Ascending aorta (tissue), 2 donors: ENCODE results near the gene SEMA5A. TPM values are rescaled to one million over a fixed set of nuclear protein-coding genes. Genes with fewer than 3 reads are reported as not detected.

ENCODE experiments used
- DNase-seq, 2 donors: peaks; one replicate each; pipeline ENCODE4 v3.0.0-alpha.2; 2019; ENCODE audit warnings: low spot score in 2 of 2
- H3K27ac ChIP-seq, 2 donors: fragments of 200-600 bp; sonication (generic); one replicate each; pipeline ENCODE4 v1.5.1; 2016 to 2017; ENCODE audit warnings: mild to moderate bottlenecking in 1 of 2
- H3K27me3 ChIP-seq: fragments of 200-600 bp; sonication (generic); one replicate; pipeline ENCODE4 v1.5.1; 2017
- H3K36me3 ChIP-seq, 2 donors: fragments of 200-600 bp; sonication (generic); one replicate each; pipeline ENCODE4 v1.5.1; 2016
- H3K4me1 ChIP-seq, 2 donors: fragments of 200-600 bp; sonication (generic); one replicate each; pipeline ENCODE4 v1.5.1; 2016 to 2017; ENCODE audit warnings: mild to moderate bottlenecking in 1 of 2
- H3K4me3 ChIP-seq, 2 donors: fragments of 200-600 bp; sonication (generic); one replicate each; pipeline ENCODE4 v1.5.1; 2016 to 2017; ENCODE audit warnings: mild to moderate bottlenecking in 1 of 2
- H3K9me3 ChIP-seq, 2 donors: fragments of 200-600 bp; sonication (generic); one replicate each; pipeline ENCODE4 v1.5.1; 2016
- intact Hi-C: fragments of 100-400 bp; cut with DNase I; formaldehyde crosslinking; loops from one replicate; pipeline ENCODE4 v1.15.1; 2023
- total RNA-seq: library from RNA; depleted of rRNA; stranded (reverse); fragments of >200 nt; gene quantifications from one replicate; pipeline ENCODE4 v1.1.0, GENCODE V29; 2016
- TF ChIP-seq, protein P1 (sequence below), 3 experiments: fragments of 200-600 bp in 2 of 3; fragments of 450-650 bp in 1 of 3; sonication (generic) in 2 of 3; IDR thresholded peaks; one replicate each; pipeline ENCODE4 v1.5.1; 2016 to 2019; ENCODE audit warnings: antibody characterized with exemption in 3 of 3, mild to moderate bottlenecking in 1 of 3, moderate library complexity in 1 of 3

SEMA5A gene
- total RNA-seq, 1 donor from 2014 or later, result 18.4 TPM

DNA sequence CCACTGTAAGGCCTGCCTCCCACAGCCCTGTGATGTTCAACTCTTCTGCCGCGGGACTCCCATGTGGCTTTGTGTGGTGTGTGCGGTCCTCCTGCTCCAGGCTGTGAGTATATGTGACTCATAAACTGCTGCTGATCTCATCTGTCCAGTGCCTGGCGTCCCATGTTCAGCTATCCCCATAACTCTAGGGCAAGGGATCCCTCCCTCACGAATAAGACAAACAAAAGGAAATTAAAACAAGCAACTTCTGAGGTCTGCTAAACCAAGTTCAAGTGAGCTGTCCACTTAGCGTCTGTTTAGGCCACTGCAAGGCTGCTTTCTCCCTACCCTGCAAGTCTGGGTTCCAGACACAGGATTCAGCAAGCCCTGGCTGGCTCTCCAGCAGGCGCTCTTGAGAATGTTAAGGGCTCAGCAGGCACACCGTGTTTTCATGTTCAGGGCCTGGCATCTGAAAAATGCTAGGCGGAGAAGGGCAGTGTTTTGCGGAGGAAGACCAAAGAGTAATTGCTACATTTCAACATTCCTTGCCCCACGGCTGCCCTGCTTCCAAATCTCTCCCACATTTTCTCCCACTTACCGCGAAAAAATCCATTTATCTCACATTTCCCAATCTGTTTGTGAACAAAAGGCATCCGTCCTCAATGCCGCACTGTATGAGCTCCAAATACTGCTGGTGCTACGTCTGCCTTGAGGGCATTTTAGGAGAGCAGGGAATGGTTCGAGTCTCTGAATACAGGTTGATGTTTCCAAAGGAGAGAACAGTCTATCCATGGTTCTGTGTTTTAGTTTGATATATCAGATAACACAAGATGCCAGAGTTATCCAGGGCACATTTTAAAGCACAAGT lies 280.2 kb downstream of the SEMA5A start:
- intact Hi-C loops, result loop anchor here (5.0 kb wide), 1 partner anchor 282 kb away; the partner anchor contains the start of gene SEMA5A
- Histone ChIP-seq H3K4me1 (peaks cover 0 to 10% of the 10 kb centered on the region in 2 donors), H3K36me3 (no peaks in the 10 kb centered on the region), H3K9me3 (no peaks in the 10 kb centered on the region), H3K27ac (peak overlapping the region; percentile 79 to 86), H3K27me3 (no peaks in the 10 kb centered on the region), H3K4me3 (peak overlapping the region in 1 of 2 donors; percentile 54)
- TF ChIP-seq, protein P1, sequence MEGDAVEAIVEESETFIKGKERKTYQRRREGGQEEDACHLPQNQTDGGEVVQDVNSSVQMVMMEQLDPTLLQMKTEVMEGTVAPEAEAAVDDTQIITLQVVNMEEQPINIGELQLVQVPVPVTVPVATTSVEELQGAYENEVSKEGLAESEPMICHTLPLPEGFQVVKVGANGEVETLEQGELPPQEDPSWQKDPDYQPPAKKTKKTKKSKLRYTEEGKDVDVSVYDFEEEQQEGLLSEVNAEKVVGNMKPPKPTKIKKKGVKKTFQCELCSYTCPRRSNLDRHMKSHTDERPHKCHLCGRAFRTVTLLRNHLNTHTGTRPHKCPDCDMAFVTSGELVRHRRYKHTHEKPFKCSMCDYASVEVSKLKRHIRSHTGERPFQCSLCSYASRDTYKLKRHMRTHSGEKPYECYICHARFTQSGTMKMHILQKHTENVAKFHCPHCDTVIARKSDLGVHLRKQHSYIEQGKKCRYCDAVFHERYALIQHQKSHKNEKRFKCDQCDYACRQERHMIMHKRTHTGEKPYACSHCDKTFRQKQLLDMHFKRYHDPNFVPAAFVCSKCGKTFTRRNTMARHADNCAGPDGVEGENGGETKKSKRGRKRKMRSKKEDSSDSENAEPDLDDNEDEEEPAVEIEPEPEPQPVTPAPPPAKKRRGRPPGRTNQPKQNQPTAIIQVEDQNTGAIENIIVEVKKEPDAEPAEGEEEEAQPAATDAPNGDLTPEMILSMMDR (IDR thresholded peaks at IDR 0.05), result no peak
- DNase-seq, result peak in 1 of 2 donors; percentile 65

- intact Hi-C loops, result no loop called here
- Histone ChIP-seq H3K27ac (no peak overlapping the region), H3K4me3 (no peak overlapping the region), H3K27me3 (no peaks in the 10 kb centered on the region), H3K36me3 (no peaks in the 10 kb centered on the region), H3K9me3 (no peaks in the 10 kb centered on the region), H3K4me1 (peaks cover 0 to 10% of the 10 kb centered on the region in 2 donors)
- no peak for DNase-seq
- TF ChIP-seq, protein P1 (IDR thresholded peaks at IDR 0.05), result no peak
These were observed 281.6 kb downstream of the SEMA5A start for GRCh38 chr5:9264301-9264700.

DNA sequence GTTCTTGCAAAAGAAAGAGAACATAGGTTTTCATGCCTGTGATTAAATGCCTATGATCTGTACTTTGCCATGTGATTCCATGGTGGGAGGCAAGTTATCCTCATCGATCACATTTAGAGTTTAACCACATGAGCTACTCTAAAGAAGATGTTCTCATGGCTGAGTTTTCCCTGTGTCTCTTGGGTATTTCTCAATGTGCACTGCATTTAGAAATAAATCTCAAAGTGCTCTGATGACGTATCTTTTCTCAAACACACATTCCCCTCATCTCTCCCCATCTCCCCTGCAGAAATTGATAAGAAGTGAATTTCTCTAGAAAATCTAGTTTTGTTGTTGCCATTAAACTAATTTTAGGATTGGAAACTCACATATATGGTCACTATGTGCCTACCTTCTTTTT lies 282.2 kb downstream of the SEMA5A start:
- no peak overlapping the region for H3K27ac ChIP-seq
- H3K4me1 ChIP-seq, result peaks cover 0 to 10% of the 10 kb centered on the region in 2 donors
- no peak for DNase-seq
- H3K4me3 ChIP-seq, result no peak overlapping the region
- H3K27me3 ChIP-seq, result no peaks in the 10 kb centered on the region
- no peaks in the 10 kb centered on the region for H3K36me3 ChIP-seq
- TF ChIP-seq, protein P1 (IDR thresholded peaks at IDR 0.05), result no peak
- intact Hi-C loops, result no loop called here
- H3K9me3 ChIP-seq, result no peaks in the 10 kb centered on the region

DNA sequence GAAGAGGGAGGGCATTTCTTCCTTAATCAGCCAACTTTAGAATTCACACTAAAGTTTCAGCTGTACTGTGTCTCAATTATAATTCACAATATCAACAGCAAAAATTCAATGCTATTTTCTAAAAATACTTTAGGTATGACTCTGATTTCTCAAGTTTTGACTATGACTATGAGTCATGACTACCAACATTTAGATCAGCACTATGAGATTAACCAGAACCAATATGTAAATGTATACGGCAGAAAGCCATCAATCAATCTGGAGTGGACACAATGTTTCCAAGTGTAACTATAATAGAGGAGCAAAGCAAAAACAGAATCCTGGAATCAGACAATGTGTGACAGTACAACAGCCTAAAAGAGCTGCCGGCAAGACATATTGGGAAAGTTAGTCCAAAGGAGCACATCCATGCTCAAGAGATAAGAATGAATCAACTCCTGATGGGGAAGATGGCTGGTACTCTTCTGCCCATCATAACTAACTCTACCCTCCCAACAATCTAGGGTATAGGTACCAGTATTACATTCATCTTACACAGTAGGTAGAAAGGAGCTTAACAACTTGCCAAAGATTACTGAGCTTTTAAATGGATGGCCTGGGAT lies 294.4 kb downstream of the SEMA5A start:
- H3K4me3 ChIP-seq, result no peak overlapping the region
- H3K27me3 ChIP-seq, result no peaks in the 10 kb centered on the region
- H3K4me1 ChIP-seq, result no peaks in the 10 kb centered on the region
- no peaks in the 10 kb centered on the region for H3K9me3 ChIP-seq
- TF ChIP-seq, protein P1 (IDR thresholded peaks at IDR 0.05), result no peak
- no peak for DNase-seq
- intact Hi-C loops, result no loop called here
- H3K27ac ChIP-seq, result no peak overlapping the region
- H3K36me3 ChIP-seq, result no peaks in the 10 kb centered on the region

- H3K4me3 ChIP-seq, result no peak overlapping the region
- no peaks in the 10 kb centered on the region for H3K4me1 ChIP-seq
- no peaks in the 10 kb centered on the region for H3K36me3 ChIP-seq
- no peaks in the 10 kb centered on the region for H3K9me3 ChIP-seq
- DNase-seq, result no peak
- no peak overlapping the region for H3K27ac ChIP-seq
- intact Hi-C loops, result no loop called here
- TF ChIP-seq, protein P1 (IDR thresholded peaks at IDR 0.05), result no peak
- H3K27me3 ChIP-seq, result no peaks in the 10 kb centered on the region
These were observed 296.6 kb downstream of the SEMA5A start for GRCh38 chr5:9249231-9249630.
